ENCODE measurements around the gene BICDL1. TPM values are rescaled to one million over a fixed set of nuclear protein-coding genes. Genes with fewer than 3 reads are reported as not detected.

The BICDL1 gene
- total RNA-seq, 2 donors from 2014 or later, result 5.0 to 11.1 TPM

- intact Hi-C loops (cut with DNase I), result no loop called here
- H3K9ac ChIP-seq (ENCODE audit: low read depth in 2 of 2, low read length in 2 of 2), result no peak overlapping the region
These were observed 104.2 kb downstream of the BICDL1 start for GRCh38 chr12:120093336-120093591.

GRCh38 chr12:120093592-120094355 lies 104.7 kb downstream of the BICDL1 start:
- intact Hi-C loops (cut with DNase I), result no loop called here

More at GRCh38 chr12:120093336-120093591, 104.2 kb downstream of the BICDL1 start:
- no peak for TF ChIP-seq CTCF (IDR thresholded peaks at IDR 0.05)
- no peaks in the 10 kb centered on the region for H3K9me3 ChIP-seq
- H3K36me3 ChIP-seq, result peaks cover 2% of the 10 kb centered on the region
- H3K27ac ChIP-seq, result no peak overlapping the region
- no peak overlapping the region for H3K4me3 ChIP-seq
- no peaks in the 10 kb centered on the region for H3K27me3 ChIP-seq
- no peaks in the 10 kb centered on the region for H3K4me1 ChIP-seq
- no peak for DNase-seq

GRCh38 chr12:120094485-120094884 lies 105.4 kb downstream of the BICDL1 start:
- no peak overlapping the region for H3K4me3 ChIP-seq
- no peak for TF ChIP-seq CTCF (IDR thresholded peaks at IDR 0.05)
- H3K9me3 ChIP-seq, result no peaks in the 10 kb centered on the region
- intact Hi-C loops (cut with DNase I), result no loop called here
- DNase-seq, result no peak
- H3K9ac ChIP-seq (ENCODE audit: low read depth in 2 of 2, low read length in 2 of 2), result no peak overlapping the region
- H3K36me3 ChIP-seq, result peaks cover 9% of the 10 kb centered on the region
- no peaks in the 10 kb centered on the region for H3K27me3 ChIP-seq
- H3K4me1 ChIP-seq, result no peaks in the 10 kb centered on the region
- no peak overlapping the region for H3K27ac ChIP-seq

More at GRCh38 chr12:120093592-120094355, 104.7 kb downstream of the BICDL1 start:
- no peak for DNase-seq
- Histone ChIP-seq H3K4me3 (no peak overlapping the region), H3K9me3 (no peaks in the 10 kb centered on the region), H3K27ac (no peak overlapping the region), H3K4me1 (no peaks in the 10 kb centered on the region), H3K27me3 (no peaks in the 10 kb centered on the region), H3K36me3 (peaks cover 8% of the 10 kb centered on the region), H3K9ac (ENCODE audit: low read depth in 2 of 2, low read length in 2 of 2) (no peak overlapping the region)
- TF ChIP-seq CTCF (IDR thresholded peaks at IDR 0.05), result no peak

- Histone ChIP-seq H3K36me3 (peaks cover 9% of the 10 kb centered on the region), H3K9me3 (no peaks in the 10 kb centered on the region), H3K27me3 (no peaks in the 10 kb centered on the region), H3K27ac (no peak overlapping the region), H3K9ac (ENCODE audit: low read depth in 2 of 2, low read length in 2 of 2) (no peak overlapping the region), H3K4me3 (no peak overlapping the region), H3K4me1 (no peaks in the 10 kb centered on the region)
- DNase-seq, result no peak
- no peak for TF ChIP-seq CTCF (IDR thresholded peaks at IDR 0.05)
- intact Hi-C loops (cut with DNase I), result no loop called here
These were observed 106.3 kb downstream of the BICDL1 start for GRCh38 chr12:120095331-120095730.

GRCh38 chr12:120095736-120096135 lies 106.7 kb downstream of the BICDL1 start:
- Histone ChIP-seq H3K36me3 (peaks cover 9% of the 10 kb centered on the region), H3K27me3 (no peaks in the 10 kb centered on the region), H3K9ac (ENCODE audit: low read depth in 2 of 2, low read length in 2 of 2) (no peak overlapping the region), H3K9me3 (no peaks in the 10 kb centered on the region), H3K4me1 (peaks cover 2% of the 10 kb centered on the region), H3K4me3 (no peak overlapping the region), H3K27ac (no peak overlapping the region)
- intact Hi-C loops (cut with DNase I), result no loop called here
- TF ChIP-seq CTCF (IDR thresholded peaks at IDR 0.05), result no peak
- no peak for DNase-seq
